ENCODE measurements around the gene KRT85. TPM values are rescaled to one million over a fixed set of nuclear protein-coding genes. Genes with fewer than 3 reads are reported as not detected.
"Not testable (repeated sequence)": the region's sequence is repeated elsewhere in the genome, so short reads cannot be mapped to it uniquely, and the experiment has no call there.

The KRT85 gene
- total RNA-seq, 2 donors from 2014 or later: not detected

DNA sequence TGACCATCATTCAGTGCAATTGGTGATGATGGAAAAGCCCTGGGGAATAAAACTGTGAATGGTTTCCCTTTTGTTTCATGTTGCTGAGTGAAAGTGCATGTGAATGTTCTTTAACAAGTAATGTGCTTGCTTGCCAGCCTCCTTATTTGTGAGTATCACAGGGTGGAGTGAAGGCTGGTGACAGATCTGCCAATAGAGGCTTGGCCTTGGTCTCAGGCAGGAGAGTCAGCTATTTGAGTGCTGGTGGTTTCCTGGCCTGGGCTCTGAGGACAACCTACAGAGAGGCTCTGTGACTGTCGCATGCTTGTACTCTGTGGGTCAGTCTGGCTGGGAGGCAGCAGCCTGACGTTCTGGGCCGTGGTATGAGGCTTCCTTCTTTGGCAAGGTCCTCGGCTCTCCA lies 20.7 kb downstream of the KRT85 start:
- H3K4me1 Mint-ChIP-seq (ENCODE audit: low read depth in 2 of 2): peaks cover 5 to 7% of the 10 kb centered on the region in 2 donors
- no peak overlapping the region for H3K4me3 Mint-ChIP-seq
- no peaks in the 10 kb centered on the region for H3K36me3 Mint-ChIP-seq
- DNase-seq (ENCODE audit: low spot score): peak; percentile 1
- no peak for ATAC-seq
- H3K9me3 Mint-ChIP-seq: no peaks in the 10 kb centered on the region
- H3K27me3 Mint-ChIP-seq: peaks cover 28 to 30% of the 10 kb centered on the region in 2 donors
- H3K27ac Mint-ChIP-seq: no peak overlapping the region

DNA sequence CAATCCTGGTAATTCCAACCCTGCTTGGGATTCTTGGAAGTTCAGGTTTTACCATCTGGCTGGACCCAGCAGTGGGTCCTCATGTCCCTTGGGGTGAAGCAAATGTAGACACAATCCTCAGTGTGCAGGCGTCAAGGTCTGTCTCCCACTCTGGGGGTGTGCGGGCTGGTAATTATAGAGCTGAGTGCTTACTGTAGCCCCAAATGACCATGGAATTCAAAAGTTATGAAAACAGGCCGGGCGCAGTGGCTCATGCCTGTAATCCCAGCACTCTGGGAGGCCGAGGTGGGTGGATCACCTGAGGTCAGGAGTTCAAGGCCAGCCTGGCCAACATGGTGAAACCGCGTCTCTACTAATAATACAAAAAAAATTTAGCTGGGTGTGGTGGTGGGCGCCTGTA lies 22.2 kb downstream of the KRT85 start:
- not testable (repeated sequence) for ATAC-seq; H3K27ac Mint-ChIP-seq; H3K9me3 Mint-ChIP-seq; H3K4me1 Mint-ChIP-seq (ENCODE audit: low read depth in 2 of 2); H3K36me3 Mint-ChIP-seq; H3K4me3 Mint-ChIP-seq
- peak; percentile 20 for DNase-seq (ENCODE audit: low spot score)
- H3K27me3 Mint-ChIP-seq: peaks cover 23 to 28% of the 10 kb centered on the region in 2 donors

DNA sequence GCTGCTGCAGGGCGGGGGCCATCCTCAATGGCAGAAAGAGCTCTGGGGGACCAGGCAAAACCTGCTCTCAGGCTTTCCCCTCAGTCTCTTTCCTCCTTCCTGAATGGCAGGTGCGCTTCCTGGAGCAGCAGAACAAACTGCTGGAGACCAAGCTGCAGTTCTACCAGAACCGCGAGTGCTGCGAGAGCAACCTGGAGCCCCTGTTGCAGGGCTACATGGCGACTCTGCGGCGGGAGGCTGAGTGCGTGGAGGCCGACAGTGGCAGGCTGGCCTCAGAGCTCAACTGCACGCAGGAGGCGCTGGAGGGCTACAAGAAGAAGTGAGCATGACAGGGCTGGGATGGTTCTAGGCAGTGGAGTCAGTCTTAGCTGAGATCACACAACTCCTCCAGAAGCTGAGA lies 23.2 kb downstream of the KRT85 start:
- Mint-ChIP-seq H3K4me1 (ENCODE audit: low read depth in 2 of 2) (no peaks in the 10 kb centered on the region), H3K9me3 (no peaks in the 10 kb centered on the region), H3K27me3 (peaks cover 23 to 31% of the 10 kb centered on the region in 2 donors), H3K27ac (no peak overlapping the region), H3K4me3 (no peak overlapping the region), H3K36me3 (no peaks in the 10 kb centered on the region)
- ATAC-seq: no peak
- peak; percentile 60 for DNase-seq (ENCODE audit: low spot score)

DNA sequence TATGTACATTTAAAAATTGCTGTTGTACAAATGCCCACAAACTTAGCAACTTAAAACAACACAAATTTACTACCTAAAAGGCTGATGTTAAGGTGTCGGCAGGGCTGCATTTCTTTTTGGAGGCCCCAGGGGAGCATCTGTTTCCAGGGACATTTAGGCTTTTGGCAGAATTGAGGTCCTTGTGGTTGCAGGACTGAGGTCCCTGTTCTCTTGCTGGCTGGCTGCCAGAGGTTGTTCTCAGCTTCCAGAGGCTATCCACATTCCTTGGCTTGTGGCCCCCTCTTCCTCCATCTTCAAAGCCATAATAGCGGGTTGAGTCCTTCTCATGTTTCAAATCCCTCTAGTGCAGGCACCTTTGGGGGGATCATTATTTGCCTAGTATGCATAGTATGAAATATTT lies 23.7 kb downstream of the KRT85 start:
- Mint-ChIP-seq H3K27me3 (peaks cover 24 to 31% of the 10 kb centered on the region in 2 donors), H3K27ac (no peak overlapping the region), H3K4me3 (no peak overlapping the region), H3K36me3 (no peaks in the 10 kb centered on the region), H3K9me3 (no peaks in the 10 kb centered on the region), H3K4me1 (ENCODE audit: low read depth in 2 of 2) (peaks cover 0 to 3% of the 10 kb centered on the region in 2 donors)
- no peak for ATAC-seq
- no peak for DNase-seq (ENCODE audit: low spot score)

DNA sequence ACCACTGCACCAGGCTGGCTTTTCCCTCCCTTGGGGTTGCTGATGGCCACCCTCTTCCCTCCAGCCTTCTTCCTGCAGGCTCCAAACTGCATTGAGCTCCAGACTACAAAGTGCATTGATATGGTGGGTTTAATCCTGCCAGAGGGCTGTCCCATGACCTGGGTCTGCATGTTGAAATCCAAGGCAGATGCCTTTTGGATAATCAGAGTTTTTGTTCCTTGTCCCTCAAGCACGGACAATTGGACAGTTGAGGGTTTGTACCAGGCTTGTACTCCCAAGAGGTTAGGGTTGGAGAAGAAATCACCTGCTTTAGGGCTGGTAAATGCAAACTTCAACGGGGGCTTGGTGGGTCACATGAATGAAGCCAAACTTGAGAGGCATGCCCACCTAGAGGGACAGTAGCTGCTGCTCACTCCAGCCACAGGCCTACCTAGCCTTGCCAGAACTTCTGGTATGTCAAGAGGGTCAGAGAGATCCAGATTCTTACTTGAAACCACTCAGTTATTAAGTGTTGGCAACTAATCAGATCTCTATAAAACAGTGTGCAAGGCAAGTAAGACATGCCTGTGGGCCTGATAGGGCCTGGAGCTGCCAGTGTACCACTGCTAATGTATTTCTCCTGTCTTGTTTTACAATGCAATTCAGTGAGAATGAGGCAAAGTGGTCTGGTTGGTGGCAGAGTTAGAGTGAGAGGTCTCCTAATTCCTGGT lies 24.3 kb downstream of the KRT85 start:
- ATAC-seq (no peak), DNase-seq (ENCODE audit: low spot score) (peak; percentile 34)
- H3K9me3 Mint-ChIP-seq: no peaks in the 10 kb centered on the region
- H3K4me3 Mint-ChIP-seq: no peak overlapping the region
- no peak overlapping the region for H3K27ac Mint-ChIP-seq
- peaks cover 0 to 3% of the 10 kb centered on the region in 2 donors for H3K4me1 Mint-ChIP-seq (ENCODE audit: low read depth in 2 of 2)
- no peaks in the 10 kb centered on the region for H3K36me3 Mint-ChIP-seq
- H3K27me3 Mint-ChIP-seq: peaks cover 25 to 30% of the 10 kb centered on the region in 2 donors

DNA sequence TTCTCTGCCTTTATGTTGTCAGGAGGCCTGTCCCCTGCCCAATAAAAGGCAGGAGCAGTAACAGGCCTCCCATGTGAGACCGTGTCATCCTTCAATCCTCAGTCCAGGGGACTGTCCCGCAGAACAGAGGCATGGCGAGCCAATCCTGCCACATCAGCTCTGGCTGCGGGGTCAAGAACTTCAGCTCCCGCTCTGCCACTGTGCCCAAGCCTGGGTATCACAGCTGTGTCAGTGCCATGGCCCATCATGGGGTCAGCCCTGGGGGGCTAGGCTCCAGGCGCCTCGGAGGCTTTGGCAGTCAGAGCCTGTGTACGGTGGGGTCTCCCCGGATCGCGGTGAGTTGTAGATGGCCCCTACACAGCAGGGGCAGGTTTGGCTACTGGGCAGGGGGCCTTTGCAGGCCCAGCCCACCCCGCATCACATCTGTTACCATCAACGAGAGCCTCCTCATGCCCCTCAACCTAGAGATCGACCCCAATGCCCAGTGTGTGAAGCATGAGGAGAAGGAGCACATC lies 26.2 kb downstream of the KRT85 start:
- ATAC-seq (peak in 1 of 2 donors; percentile 40), DNase-seq (ENCODE audit: low spot score) (peak; percentile 18)
- Mint-ChIP-seq H3K36me3 (no peaks in the 10 kb centered on the region), H3K4me1 (ENCODE audit: low read depth in 2 of 2) (peaks cover 7 to 8% of the 10 kb centered on the region in 2 donors), H3K9me3 (no peaks in the 10 kb centered on the region), H3K27ac (no peak overlapping the region), H3K4me3 (no peak overlapping the region), H3K27me3 (peaks cover 27 to 42% of the 10 kb centered on the region in 2 donors)

DNA sequence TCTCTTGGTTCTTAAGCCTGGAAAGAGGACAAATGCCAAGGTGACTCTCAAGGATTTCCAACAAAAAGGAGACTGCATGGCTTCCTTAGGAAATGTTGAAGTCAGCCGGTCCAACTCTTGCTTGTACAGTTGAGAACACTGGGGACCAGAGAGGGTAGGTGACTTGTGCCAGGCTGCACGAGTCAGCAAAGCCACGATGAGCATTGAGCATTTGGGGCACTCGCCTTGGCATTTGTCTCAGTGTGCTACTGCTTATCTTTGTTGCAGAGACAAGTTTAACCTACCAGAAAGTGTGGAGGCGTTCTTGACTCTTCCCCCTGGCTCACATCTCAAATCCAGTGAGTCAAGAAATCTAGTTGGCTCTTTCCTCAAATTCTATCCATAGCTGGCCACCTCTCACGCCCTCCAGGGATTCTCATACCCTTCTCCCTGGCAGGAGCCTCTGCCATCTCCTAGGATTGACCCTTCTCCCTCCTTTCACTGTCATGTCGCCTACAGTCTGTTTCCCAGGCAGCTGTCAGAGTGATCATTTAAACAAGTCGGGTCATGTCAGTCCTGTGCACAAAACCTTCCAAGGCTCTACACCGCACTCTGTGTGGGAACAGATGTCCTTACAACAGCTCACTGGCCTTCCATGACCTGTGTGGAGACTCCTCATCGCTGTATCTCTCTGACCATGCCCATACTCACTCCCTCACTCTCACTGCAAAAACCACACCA lies 28.9 kb downstream of the KRT85 start:
- Mint-ChIP-seq H3K9me3 (no peaks in the 10 kb centered on the region), H3K4me3 (no peak overlapping the region), H3K36me3 (no peaks in the 10 kb centered on the region), H3K4me1 (ENCODE audit: low read depth in 2 of 2) (peaks cover 7 to 8% of the 10 kb centered on the region in 2 donors), H3K27ac (peak overlapping the region in 1 of 2 donors; percentile 14), H3K27me3 (peaks cover 26 to 37% of the 10 kb centered on the region in 2 donors)
- DNase-seq (ENCODE audit: low spot score) (no peak), ATAC-seq (no peak)

DNA sequence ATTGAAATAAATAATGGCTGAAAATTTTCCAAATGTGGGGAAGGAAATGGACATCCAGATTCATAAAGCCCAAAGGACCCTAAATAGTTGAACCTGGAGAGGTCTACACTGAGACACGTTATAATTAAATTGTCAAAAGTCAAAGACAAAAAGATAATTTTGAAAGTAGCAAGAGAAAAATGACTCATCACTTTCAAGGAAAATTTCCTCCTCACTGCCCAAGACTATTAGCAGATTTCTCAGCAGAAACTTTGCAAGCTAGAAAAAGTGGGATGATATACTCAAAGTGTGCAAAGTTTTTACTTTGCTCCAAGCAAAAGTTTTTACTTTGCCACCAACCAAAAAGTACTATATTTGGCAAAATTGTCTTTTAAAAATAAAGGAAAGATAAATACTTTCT lies 30.2 kb downstream of the KRT85 start:
- Mint-ChIP-seq H3K27ac (no peak overlapping the region), H3K4me3 (peak overlapping the region; percentile 31), H3K9me3 (no peaks in the 10 kb centered on the region), H3K4me1 (ENCODE audit: low read depth in 2 of 2) (peaks cover 7 to 8% of the 10 kb centered on the region in 2 donors), H3K27me3 (peaks cover 29 to 45% of the 10 kb centered on the region in 2 donors), H3K36me3 (no peaks in the 10 kb centered on the region)
- DNase-seq (ENCODE audit: low spot score): no peak
- no peak for ATAC-seq

DNA sequence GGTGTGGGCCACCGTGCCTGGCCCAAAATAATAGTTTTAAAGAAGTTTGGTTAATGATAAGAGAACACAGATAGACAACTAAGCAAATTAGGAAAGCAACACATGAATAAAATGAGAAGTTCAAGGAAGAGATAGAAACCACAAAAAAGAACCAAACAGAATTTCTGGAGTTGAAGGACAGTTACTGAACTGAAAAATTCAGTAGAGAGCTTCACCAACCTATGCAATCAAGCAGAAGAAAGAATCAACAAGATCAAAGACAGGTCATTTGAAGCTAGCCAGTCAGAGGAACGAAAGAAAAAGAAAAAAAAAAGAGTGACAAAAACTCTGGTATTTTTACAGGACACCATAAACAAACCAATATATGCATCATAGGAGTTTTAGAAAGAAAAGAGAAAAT lies 30.6 kb downstream of the KRT85 start:
- Mint-ChIP-seq H3K27ac (no peak overlapping the region), H3K9me3 (no peaks in the 10 kb centered on the region), H3K4me1 (ENCODE audit: low read depth in 2 of 2) (peaks cover 7 to 8% of the 10 kb centered on the region in 2 donors), H3K36me3 (no peaks in the 10 kb centered on the region), H3K4me3 (peak overlapping the region; percentile 31), H3K27me3 (peaks cover 30 to 49% of the 10 kb centered on the region in 2 donors)
- DNase-seq (ENCODE audit: low spot score): no peak
- no peak for ATAC-seq

DNA sequence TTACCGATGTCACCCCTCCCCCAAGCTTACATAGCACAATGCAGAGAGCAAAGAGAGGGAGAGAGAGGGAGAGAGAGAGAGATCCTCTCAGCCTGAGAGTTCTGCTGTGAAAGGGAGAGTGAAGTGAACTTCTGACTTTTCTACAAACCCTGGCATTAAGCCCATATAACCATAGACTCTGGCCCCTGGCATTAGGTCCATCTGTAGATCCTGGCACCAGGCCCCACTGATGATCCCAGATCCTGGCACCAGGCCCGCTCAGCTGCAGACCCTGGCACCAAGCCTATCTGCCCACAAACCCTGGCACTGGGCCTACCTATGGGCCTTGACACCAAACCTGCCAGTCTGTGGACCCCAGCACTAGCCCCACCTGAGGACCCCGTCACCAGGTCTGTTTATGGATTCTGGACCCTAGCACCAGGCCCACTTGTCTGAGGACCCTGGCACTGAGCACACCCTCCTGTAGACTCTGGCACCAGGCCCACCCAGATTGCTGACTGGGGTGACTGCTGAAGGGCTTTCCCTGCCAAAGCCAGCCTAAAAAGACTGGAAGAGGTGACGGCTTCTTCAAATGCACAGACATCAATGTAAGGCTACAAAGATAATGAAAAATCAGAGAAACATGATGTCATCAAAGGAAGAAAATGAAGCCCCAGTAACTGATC lies 31.6 kb downstream of the KRT85 start:
- no peak overlapping the region for H3K27ac Mint-ChIP-seq
- H3K36me3 Mint-ChIP-seq: no peaks in the 10 kb centered on the region
- ATAC-seq (peak in 1 of 2 donors; percentile 31), DNase-seq (ENCODE audit: low spot score) (no peak)
- H3K9me3 Mint-ChIP-seq: no peaks in the 10 kb centered on the region
- H3K4me3 Mint-ChIP-seq: no peak overlapping the region
- H3K4me1 Mint-ChIP-seq (ENCODE audit: low read depth in 2 of 2): peaks cover 7 to 8% of the 10 kb centered on the region in 2 donors
- peaks cover 33 to 51% of the 10 kb centered on the region in 2 donors for H3K27me3 Mint-ChIP-seq

DNA sequence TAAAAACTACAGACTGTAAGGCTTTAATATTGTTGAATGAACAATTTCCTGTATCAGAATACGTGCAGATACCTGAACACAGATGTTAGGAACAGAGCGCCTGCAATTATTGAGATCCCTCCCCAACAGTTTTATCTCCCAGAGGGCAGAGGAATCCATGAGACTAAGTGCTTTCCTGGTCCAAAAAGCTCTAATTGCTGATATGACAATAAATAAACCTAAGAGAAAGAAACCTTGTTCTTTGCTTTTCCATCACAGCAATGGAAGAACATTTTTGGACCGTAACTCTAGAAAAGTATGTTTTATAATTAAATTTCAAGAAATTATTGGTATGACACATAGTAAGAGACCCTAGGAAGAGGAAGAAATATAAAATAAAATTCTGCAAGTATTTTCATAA lies 33.1 kb downstream of the KRT85 start:
- peaks cover 32 to 44% of the 10 kb centered on the region in 2 donors for H3K27me3 Mint-ChIP-seq
- no peak overlapping the region for H3K4me3 Mint-ChIP-seq
- DNase-seq (ENCODE audit: low spot score) (no peak), ATAC-seq (no peak)
- H3K4me1 Mint-ChIP-seq (ENCODE audit: low read depth in 2 of 2): peaks cover 7 to 8% of the 10 kb centered on the region in 2 donors
- H3K9me3 Mint-ChIP-seq: no peaks in the 10 kb centered on the region
- no peak overlapping the region for H3K27ac Mint-ChIP-seq
- H3K36me3 Mint-ChIP-seq: no peaks in the 10 kb centered on the region

DNA sequence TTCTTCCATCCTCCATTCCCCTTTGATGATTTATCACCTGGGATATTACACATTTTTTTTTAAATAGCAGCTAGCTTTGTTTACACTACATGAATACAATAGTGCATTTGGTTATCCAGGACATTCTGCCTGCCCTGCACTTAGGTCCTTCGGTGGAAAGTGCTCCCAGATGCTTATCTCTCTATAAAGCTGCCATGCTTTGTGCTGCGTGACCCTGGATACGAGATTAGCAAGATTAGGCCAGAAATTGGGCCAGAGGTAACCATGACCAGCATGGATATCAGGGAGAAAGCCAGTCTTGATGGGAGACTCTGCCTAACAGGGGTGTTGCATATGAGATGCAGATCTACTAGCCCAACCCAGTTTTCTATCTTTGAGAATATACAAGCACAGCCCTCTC lies 34.0 kb downstream of the KRT85 start:
- no peak for DNase-seq (ENCODE audit: low spot score)
- Mint-ChIP-seq H3K27me3 (peaks cover 26 to 37% of the 10 kb centered on the region in 2 donors), H3K4me1 (ENCODE audit: low read depth in 2 of 2) (peaks cover 5 to 7% of the 10 kb centered on the region in 2 donors), H3K36me3 (no peaks in the 10 kb centered on the region), H3K27ac (no peak overlapping the region), H3K4me3 (no peak overlapping the region), H3K9me3 (no peaks in the 10 kb centered on the region)
- no peak for ATAC-seq

DNA sequence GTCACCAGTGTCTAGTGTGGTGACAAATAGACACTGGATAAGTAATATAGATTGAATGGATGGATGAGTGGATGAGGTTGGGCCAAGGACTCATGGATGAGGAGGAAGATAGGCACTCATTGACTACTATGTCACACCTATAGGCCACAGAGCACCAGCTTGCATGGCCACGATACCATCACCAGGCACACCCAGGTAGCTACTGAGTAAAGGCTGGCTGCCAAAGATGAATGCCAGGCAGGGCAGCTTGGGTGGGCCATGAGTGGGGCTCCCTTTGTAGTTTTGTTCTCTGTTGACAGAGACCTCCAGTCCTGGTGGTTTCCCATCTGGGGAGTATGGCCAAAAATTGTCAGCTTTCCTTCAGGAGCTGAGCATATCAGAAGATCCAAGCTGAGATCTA lies 34.9 kb downstream of the KRT85 start:
- Mint-ChIP-seq H3K27me3 (peaks cover 27 to 35% of the 10 kb centered on the region in 2 donors), H3K9me3 (no peaks in the 10 kb centered on the region), H3K4me1 (ENCODE audit: low read depth in 2 of 2) (peaks cover 8 to 12% of the 10 kb centered on the region in 2 donors), H3K27ac (no peak overlapping the region), H3K36me3 (no peaks in the 10 kb centered on the region), H3K4me3 (no peak overlapping the region)
- DNase-seq (ENCODE audit: low spot score) (no peak), ATAC-seq (no peak)

DNA sequence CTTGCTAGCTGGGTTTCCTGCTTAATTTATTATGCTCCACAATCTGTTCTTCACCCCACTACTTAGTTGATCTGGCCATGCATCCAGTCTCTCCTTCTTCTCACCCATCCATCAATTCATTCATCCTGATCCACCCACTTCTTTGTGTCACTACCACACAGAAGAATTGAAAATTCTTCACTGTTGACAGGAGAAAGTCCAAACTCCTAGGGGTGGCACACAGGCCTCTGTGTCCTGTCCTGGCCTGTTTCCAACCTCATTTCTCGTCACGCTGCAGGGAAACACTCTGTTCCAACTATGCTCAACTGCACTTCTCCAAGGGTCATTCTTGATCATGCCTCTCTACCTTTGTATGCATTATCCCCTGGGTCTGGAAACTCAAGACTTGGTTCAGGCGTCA lies 35.4 kb downstream of the KRT85 start:
- no peak for ATAC-seq
- Mint-ChIP-seq H3K36me3 (no peaks in the 10 kb centered on the region), H3K27me3 (peaks cover 32 to 39% of the 10 kb centered on the region in 2 donors), H3K4me1 (ENCODE audit: low read depth in 2 of 2) (peaks cover 12 to 16% of the 10 kb centered on the region in 2 donors), H3K27ac (no peak overlapping the region), H3K9me3 (no peaks in the 10 kb centered on the region), H3K4me3 (no peak overlapping the region)
- DNase-seq (ENCODE audit: low spot score): no peak
